Immature natural killer cell (primary cell): Measurements from ENCODE around the gene FAM20B. TPM values are rescaled to one million over a fixed set of nuclear protein-coding genes. Genes with fewer than 3 reads are reported as not detected.

Source experiments
- DNase-seq, 3 donors: peaks; one replicate each; pipeline ENCODE4 v3.0.0; 2022; ENCODE audit warnings: mixed read lengths in 1 of 3
- H3K27ac Mint-ChIP-seq, 6 donors: one replicate each; pipeline ENCODE4 v1.8.0; 2020; ENCODE audit warnings: mixed read lengths in 6 of 6, mild to moderate bottlenecking in 5 of 6, inconsistent platforms in 4 of 6, moderate library complexity in 3 of 6
- H3K27me3 Mint-ChIP-seq, 3 donors: one replicate each; pipeline ENCODE4 v1.8.0; 2020 to 2021; ENCODE audit warnings: low read depth in 3 of 3, mild to moderate bottlenecking in 3 of 3, mixed read lengths in 3 of 3, moderate library complexity in 3 of 3, inconsistent platforms in 1 of 3
- H3K36me3 Mint-ChIP-seq, 3 donors: one replicate each; pipeline ENCODE4 v1.8.0; 2020; ENCODE audit warnings: mixed read lengths in 3 of 3, inconsistent platforms in 2 of 3, mild to moderate bottlenecking in 2 of 3
- H3K4me1 Mint-ChIP-seq, 2 donors: one replicate each; pipeline ENCODE4 v1.8.0; 2020; ENCODE audit warnings: inconsistent platforms in 2 of 2, mild to moderate bottlenecking in 2 of 2, mixed read lengths in 2 of 2, moderate library complexity in 1 of 2
- H3K4me3 Mint-ChIP-seq, 5 donors: one replicate each; pipeline ENCODE4 v1.8.0; 2020; ENCODE audit warnings: mild to moderate bottlenecking in 5 of 5, mixed read lengths in 5 of 5, inconsistent platforms in 3 of 5, moderate library complexity in 3 of 5
- H3K9me3 Mint-ChIP-seq, 6 donors: one replicate each; pipeline ENCODE4 v1.8.0; 2020; ENCODE audit warnings: mild to moderate bottlenecking in 6 of 6, mixed read lengths in 6 of 6, inconsistent platforms in 4 of 6, moderate library complexity in 3 of 6
- polyA plus RNA-seq, 3 donors: library from polyadenylated mRNA; unstranded; fragments of 300-500 nt; fragmentation: Illumina TruSeq; gene quantifications; one replicate each; pipeline ENCODE4 v1.2.3, GENCODE V29; 2021

Gene FAM20B
- polyA plus RNA-seq, 3 donors from 2014 or later: 8.1 to 13.1 (median 10.9) TPM

DNA sequence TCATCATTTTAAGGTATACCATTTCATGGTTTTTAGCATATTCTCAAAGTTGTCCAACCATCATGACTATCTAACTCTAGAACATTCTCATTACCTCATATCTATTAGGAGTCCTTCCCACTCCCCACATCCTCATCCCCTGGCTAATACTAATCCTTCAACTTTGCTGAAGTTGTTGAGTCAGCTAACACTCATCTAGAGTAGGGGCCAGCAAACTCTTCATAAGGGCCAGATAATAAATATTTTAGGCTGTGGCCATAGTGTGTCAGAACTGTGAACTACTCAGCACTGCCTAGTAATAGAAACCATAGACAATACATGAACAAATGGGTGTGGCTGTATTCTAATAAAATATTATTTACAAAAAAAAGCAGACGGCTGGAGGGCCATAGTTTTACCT lies 99.2 kb downstream of the FAM20B start:
- no peak for DNase-seq
- Mint-ChIP-seq H3K27me3 (no peaks in the 10 kb centered on the region), H3K27ac (no peak overlapping the region), H3K9me3 (no peaks in the 10 kb centered on the region), H3K4me3 (no peak overlapping the region), H3K36me3 (peaks cover 5 to 11% (median 9%) of the 10 kb centered on the region in 3 donors), H3K4me1 (peaks cover 10% of the 10 kb centered on the region in 2 donors)

Other genes with a start within 250 kb of the FAM20B start
- gene ANGPTL1, start 154.8 kb upstream of the FAM20B start, polyA plus RNA-seq: not detected
- 10 to 100 TPM; 41.3 to 64.3 (median 45.2) TPM for gene TOR3A, start 56.2 kb downstream of the FAM20B start, polyA plus RNA-seq
- gene ABL2, start 203.8 kb downstream of the FAM20B start, polyA plus RNA-seq: 1 to 10 TPM in 1 of 3 donors, under 1 TPM in 1, not detected in 1; 0.36 to 2.1 TPM